Amniotic stem cell (primary cell): Measurements from ENCODE around the gene ARMH3.
"Not testable (repeated sequence)": the region's sequence is repeated elsewhere in the genome, so short reads cannot be mapped to it uniquely, and the experiment has no call there.

Experiments
- DNase-seq: peaks from one replicate; lab custom pipeline; 2025; lab: John Stamatoyannopoulos, UW

ARMH3 gene

DNA sequence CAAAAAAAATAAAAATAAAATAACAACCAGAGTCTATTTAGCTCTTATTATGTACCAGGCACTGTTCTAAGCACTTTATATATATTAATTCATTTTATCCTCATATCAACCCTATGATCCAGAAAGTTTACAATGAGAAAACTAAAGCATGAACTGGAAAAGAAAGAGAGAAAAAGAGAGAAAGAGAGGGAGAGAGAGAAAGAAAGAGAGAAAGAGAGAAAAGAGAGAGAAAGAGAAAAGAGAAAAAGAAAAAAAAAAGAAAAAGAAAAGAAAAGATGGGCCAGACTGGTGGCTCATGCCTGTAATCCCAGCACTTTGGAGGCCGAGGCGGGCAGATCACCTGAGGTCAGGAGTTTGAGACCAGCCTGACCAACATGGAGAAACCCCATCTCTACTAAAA, 9.9 kb downstream of the ARMH3 start:
- DNase-seq = no peak

DNA sequence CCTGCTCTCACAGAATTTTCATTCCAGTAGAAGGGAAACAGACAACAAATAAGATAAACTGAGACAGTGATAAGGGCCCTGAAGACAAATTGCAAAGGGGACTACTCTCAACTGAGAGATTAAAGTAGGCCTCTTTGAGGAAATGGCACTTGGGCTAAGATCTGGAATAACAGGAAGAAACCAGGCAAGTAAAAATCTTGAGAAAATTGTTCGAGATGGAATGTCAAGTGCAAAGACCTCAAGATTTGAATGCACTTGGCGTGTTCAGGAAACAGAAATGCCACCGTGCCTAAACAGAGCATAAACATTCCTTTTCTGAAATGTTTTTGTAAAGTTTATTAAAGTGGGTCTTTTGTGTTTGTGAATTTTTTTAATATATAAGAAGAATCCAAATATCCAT, 10.7 kb downstream of the ARMH3 start:
- no peak for DNase-seq

DNA sequence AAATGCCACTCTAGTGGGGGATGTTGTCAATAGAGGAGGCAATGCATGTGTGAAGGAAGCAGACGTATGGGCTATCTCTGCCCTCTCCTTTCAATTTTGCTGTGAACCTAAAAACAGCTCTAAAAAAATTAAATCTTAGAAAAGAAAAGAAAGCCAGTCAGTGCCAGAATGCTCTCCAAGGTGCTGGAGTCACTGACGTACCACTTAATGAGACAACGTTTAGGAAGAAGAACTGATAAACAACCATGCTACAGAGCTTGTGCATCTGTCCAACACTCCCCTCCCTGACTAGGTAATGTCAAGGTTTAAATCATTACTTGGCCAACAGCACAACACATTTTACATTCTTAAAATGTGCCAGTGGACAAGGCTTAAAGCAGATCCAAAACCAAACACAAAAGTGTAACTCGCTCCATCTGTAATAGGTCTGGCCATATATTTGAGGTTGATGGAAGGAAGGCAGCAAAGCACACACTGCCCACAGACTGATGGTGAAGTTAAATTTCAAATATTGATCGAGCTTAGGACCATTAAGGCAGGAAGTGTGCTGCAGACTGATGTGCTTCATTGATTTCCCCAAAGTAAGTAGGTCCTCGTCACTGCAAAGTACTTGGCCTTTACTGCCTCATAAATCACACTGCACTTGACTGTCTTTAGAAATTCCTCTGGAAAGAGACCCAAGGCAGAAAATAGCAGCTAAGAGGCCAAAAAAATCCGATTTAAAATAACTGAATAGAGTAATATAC, 15.5 kb downstream of the ARMH3 start:
- DNase-seq = no peak

DNA sequence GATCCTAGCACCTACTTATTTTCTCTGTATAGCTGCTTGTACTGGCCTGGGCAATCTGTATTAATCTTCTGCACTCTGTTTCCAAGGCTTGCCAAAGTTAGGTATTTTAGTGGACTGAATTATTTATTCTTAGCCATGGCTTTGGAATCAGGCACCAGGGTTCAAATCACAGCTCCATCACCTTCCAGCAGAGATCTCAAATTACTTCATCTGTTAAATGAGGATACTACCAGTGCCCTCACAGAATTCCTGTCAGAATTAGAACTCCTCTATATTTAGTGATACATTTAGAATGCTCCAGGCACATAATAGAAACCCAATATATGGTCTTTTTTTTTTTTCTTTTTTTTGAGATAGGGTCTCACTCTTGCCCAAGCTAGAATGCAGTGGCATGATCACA, 17.6 kb downstream of the ARMH3 start:
- DNase-seq = no peak

DNA sequence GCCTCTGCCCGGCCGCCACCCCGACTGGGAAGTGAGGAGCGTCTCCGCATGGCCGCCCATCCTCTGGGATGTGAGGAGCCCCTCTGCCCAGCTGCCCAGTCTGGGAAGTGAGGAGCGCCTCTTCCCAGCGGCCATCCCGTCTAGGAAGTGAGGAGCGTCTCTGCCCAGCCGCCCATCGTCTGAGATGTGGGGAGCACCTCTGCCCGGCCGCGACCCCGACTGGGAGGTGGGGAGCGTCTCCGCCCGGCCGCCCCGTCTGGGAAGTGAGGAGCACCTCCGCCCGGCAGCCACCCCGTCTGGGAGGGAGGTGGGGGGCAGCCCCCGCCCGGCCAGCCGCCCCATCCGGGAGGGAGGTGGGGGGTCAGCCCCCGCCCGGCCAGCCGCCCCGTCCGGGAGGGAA, 20.2 kb downstream of the ARMH3 start:
- not testable (repeated sequence) for DNase-seq

DNA sequence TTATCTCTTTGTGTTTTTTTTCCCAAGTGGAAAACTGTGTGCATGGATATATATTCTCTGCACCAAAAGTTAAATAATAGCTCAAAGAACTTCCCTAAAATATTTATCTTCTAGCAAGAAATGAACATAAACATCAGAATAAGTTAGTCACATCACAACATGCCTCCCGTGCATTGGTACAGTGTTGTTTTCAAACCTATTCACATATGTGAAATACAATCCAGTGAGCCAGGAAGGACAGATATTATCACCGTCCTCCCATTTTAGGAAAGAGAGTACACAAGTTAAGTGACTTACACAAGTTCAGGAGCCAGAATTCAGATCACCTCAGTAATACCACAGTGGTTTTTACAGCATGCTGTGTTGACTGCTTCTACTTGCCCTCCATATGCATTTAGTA, 22.2 kb downstream of the ARMH3 start:
- DNase-seq = no peak

DNA sequence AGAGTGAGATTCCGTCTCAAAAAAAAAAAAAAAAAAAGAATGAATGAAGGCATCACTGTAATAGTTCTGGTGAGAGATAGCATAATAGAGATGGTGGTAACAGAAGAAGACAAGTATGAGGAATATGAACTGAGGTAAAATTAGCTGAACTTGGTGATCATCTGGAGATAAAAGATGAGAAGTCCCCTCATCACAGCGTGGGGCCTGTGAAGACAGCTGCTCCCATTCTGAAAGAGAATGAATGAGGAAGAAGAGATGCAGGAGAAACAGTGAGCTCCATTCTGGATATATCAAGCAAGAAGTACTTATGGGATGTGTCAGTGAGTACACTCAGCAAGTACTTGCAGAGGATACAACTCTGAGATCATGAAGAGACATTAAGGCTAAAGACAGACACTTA, 28.7 kb downstream of the ARMH3 start:
- DNase-seq = no peak

DNA sequence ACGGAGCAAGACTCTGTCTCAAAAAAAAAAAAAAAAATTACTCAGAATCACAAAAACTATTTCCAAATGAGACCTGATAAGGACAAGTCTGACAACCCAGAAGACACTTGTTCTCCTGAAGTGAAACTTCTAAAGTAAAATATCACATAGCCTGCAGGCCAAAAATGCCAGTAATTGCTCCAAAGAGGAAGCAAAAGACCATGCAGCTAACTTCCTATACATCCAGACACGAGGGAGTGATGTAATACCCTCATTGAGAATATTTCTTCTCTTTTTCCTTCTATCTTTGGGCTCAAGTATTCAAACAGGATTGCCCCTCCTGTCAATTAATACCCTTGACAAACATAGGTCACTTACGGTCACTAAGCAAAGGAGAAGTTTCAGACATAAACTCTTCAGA, 31.2 kb downstream of the ARMH3 start:
- no peak for DNase-seq

DNA sequence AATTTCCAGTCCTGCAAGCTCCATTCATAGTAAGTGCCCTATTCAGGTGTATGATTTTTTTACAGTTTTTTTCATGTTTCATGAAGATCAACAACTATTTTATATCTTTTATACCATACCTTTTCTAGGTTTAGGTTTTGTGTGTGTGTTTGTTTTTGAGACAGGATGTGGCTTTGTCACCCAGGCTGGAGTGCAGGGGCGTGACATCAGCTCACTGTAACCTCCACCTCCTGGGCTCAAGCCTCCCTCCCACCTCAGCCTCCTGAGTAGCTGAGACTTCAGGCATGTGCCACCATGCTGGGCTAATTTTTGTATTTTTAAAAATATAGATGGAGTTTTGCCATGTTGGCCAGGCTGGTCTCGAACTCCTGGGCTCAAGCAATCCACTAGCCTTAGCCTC, 35.0 kb downstream of the ARMH3 start:
- DNase-seq = no peak

DNA sequence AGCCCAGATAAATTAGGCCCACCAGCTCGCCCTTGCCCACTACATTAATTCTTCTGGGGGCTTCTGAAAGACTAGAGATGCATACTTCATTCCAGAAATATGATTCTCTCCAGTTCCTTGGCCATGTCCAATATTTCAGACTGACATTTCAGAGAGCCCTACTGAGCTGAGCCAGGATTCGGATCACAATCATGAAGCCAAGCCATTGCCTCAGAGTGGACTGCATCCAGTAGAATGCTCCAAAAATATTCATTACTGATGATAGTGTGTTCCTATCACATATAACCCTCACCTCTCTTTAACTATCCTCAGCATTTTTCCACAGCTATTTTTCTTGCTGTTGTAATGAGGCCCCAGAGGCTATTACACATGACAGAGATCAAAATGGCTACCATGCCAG, 38.7 kb downstream of the ARMH3 start:
- DNase-seq = no peak

DNA sequence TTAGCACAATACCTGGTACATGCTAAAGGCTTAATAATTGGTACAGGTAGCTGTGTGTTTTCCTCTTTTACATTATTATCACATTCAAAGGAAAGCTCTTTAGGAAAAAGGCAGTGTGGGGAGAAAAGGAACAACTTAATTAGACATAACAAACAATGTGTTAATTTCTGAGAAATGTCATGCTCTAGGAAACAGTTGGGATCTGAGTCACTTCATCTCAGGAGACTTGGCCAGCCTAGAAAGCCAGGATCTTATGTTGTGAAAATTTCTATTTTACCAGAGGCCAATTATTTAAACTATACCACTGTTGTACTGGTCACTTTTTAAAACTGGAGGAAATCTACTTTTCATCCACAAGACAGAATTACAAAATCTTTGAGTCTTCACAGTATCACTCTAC, 39.6 kb downstream of the ARMH3 start:
- no peak for DNase-seq

DNA sequence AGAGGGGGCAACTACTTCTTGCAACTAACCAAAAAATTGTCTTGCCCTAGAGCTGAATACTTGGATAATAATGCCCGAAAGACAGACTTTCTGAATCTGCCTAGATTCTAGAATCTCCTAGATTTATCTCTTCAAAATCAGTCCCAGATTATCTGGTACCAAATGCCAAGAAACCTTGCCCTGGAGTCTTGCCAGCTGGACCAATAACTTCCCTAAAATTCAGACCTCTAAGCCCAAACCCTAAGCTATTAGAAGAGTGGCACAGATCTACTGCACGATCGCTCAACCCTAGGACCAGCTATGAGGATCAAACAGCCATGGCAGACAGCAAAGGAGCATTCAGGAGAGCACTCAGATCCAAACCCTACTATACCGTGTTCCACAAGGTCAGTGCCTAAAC, 45.0 kb downstream of the ARMH3 start:
- DNase-seq = no peak

DNA sequence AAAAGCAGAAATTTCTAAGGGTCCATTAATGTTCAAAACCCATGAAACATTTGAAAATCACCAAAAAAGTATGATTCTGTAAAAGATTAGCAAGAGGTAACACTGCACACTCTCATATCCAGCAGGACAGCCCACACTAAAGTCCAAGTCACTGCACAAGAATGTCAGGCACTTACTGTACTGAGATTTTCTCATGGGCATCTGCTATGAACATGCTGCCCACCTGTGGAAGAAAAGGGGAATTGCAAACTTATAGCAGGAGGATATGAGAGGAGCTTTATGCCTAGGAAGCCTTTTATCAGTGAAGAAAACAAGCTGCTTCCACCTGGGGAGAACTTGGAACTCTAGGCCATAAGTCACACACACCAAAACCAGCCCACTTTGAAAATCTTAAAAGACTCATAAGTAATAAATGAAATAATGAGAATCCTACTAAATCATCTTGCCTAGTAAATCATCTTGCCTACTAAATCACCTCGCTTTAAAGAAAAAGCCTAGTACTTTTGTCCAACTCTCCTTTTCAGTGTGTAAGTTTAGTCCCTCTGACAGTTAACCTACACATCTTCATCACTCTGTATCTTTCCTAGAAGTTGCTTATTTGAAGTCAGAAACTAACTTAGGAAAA, 46.1 kb downstream of the ARMH3 start:
- DNase-seq = peak; percentile 81

DNA sequence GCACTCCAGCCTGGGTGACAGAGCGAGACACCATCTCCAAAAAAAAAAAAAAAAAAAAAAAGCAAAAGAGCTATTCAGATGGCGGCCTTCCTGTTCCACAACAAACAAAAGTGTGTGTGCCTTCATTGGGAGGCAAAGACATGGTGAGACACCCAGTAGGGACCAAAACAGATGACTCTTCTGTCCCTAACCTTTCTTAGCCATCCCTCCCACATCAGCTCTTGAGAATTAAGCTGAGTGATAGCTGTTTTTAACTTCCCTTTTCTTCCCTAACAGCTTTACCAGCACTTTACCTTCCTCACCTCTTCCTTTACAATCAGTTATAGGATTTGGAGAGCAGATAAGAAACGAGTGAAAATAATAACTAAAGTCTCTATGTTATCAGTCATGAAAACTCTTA, 48.2 kb downstream of the ARMH3 start:
- DNase-seq = no peak

DNA sequence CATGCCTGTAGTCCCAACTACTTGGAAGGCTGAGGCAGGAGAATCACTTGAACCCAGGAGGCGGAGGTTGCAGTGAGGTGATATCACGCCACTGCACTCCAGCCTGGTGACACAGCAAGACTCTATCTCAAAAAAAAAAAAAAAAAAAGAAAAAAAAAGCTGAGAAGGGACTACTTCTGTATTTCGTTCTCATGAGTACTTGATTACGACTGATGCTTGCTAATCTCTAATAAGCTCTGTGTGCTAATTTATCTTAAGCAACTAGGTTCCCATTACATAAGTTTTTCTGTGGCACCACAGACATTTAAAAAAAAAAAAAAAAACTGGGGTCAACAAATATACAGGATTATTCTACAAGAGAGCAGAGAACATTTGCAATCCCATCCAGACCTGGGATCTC, 48.9 kb downstream of the ARMH3 start:
- not testable (repeated sequence) for DNase-seq

DNA sequence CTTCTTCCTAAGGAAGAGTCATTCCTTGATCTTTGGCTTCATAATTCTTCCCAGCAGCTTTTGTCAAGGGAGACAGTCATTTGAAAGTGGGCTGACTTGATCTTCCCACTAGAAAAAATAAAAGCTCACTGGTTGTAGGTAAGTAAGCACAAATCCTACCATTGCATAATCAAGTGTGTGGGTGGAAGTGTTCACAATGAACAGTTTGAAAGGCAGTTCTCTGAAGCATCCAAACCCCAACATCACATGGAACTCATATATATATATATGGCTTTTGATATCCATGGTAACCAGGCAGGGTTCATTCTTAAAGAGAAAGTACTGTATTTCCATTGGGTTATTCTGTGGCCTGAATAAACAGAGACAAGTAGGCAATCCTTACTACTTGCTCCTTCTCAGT, 51.6 kb downstream of the ARMH3 start:
- DNase-seq = no peak

DNA sequence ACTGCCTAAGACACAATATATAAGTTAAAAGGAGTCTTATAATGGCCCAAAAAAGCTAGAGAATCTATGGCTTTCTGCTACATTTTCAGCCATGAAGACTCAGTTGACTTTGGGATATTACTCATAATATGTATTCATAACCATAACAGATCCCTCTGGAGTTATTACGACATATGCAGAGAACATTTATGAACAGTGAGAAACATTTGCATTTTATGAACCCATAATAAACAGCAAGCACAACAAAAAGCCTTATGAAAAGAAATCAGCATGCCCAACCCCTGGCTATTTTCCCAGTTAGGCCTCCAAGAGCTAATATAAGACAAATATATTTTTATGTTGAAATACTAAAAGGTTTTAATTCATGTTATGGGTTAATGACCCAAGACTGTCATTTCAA, 52.4 kb downstream of the ARMH3 start:
- no peak for DNase-seq

DNA sequence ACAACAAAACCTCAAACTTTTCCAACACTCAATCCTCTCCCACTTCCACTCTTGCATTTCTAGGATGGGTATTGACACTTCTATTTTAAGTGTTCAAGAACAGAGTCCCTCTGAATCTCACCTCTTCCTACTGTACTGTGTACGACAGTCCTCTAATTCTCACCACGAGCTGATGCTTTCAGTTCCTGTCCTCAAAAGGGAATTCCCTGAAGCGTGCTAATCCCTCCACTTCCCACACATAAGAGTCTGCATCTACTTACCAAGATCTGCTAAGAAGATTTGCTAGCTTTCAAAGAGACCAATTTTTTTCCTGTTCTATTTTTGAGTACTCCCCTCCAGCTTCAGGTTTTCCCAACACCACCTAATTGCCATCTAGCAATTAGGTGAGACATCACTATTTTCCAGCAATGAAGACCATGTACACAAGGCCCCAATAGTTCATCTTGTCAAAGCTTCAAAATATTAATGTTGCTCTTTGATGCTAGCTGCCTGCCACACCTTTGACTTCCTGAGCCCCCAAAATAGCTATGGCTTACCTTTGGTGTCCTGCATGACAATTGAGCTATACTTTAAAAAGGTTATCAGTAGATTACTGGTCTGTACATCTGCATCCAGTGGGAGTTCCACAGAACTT, 54.4 kb downstream of the ARMH3 start:
- DNase-seq = no peak

DNA sequence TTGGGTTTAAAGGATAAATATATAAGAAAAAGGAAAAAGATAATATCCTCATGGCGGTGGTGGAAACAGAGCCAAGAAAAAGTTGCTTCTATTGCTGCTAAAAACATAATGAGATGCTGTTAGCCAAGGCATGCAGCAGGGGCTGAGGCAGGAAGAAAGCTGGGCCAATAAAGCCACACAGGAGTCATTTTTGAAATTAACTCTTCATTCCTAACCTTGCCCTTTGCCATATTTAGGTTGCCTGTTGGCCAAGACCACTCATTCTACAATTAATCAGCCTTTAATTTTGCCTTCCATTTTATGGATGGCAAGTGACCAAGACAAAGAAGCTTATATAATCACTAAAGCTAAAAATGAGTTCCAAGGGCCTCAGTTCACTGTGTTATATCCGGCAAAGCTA, 58.2 kb downstream of the ARMH3 start:
- DNase-seq = no peak

DNA sequence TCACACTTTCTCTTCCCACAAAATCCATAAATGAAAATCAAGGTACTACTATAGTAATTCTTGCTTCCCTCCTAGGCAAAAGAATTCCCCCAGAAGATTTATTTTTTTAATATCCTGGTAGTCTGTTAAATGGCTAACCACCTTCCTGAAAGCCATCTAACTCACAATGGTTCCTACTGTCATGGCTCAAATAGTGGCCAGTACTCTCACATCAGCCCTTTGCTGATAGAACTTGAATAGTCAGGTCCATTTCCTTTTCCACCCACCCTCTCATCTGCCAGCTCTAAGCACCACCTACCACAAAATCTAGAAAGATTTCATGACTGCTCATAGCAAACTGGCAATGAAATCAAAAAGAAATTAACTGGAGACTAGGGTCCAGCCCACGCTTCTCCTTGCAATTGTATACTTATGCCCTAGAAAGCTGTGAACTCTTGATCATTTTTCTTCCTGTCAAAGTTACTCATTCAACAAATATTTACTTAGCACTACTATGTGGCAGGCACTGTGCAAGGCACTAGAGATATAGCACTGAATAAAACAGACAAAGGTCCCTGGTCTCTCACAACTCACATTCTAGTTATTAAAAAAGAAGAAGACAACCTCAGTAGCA, 60.4 kb downstream of the ARMH3 start:
- no peak for DNase-seq

DNA sequence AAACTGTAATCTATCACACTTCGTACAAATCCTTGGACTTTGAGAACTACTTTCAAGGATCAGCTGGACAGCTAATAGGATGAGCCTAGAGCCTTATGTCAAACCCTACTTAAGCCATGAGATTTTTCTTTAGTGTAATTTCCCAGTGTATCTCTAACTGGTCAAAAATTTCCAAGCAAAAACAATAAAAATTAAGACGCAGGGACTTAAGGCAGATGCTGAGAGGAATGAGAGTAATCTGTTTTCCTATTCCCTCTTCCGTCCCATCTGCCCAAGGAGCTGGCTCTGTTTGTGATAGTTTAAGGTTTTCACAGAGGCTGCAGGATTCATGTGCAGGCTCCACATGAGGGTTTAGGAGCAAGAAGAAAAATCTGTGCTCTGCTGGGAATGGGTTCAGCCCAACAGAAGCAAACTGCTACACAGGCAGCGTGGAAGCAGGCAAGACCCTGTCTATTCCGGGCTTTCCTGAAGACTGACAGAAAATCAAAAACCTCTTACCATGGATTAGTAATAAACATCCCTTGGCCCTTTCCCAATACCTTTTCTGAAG, 62.2 kb downstream of the ARMH3 start:
- no peak for DNase-seq

DNA sequence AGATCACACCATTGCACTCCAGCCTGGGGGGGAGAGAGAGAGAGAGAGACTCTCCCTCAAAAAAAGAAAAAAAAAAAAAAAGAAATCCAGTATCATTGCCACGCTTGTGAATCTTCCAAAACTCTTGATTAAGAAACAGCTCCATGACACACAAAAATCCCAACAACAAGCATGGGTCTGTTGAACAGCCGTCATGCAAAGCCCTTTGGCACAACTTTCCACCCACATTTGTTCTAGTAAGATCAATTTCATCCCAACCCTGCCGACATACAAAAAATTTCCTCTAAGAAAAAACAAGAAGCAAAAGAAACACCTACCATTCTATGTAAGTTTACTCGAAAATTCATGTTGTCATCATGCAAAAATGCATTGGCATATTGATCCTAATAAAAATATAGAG, 62.8 kb downstream of the ARMH3 start:
- DNase-seq = no peak

DNA sequence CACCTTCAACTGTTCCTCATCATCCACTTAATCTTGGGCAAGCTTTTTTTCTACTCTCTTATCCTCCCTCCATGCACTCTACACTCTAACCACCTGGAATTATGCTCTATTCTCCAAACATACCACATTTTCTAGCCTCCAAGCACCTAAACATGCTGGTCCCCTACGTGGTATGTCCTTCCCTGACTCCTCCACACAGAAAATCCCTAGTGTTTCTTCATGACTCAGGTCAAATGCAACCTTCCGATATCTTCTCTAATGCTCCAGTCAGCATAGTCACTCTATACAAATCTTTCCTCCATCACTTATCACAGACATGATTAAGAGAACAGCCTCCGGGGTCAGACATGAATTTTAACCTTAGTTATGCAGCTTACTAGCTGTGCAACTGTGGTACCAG, 68.8 kb downstream of the ARMH3 start:
- DNase-seq = no peak
